ENCODE measurements around the gene CPA5.
"Not testable (repeated sequence)": the region's sequence is repeated elsewhere in the genome, so short reads cannot be mapped to it uniquely, and the experiment has no call there.

The CPA5 gene

DNA sequence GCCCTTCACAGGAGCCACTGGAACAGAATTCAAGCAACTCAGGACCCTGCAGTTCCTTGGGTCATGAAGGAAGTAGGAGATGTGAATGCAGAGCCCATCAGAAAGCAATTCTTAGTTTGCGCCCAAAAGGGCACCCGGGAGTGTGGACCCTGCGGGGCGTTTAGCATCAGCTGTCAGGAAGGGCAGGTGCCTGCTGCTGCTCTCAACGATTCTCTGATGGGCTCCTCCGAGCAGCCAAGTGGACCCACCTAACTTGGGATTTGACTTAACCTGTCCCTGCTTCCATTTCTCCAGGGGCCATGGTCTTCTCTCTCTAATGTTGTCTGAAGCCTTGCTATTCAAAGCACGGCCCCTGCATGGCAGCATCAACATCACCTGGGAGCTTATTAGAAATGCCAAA lies 17.1 kb downstream of the CPA5 start:
- DNase-seq: no peak

DNA sequence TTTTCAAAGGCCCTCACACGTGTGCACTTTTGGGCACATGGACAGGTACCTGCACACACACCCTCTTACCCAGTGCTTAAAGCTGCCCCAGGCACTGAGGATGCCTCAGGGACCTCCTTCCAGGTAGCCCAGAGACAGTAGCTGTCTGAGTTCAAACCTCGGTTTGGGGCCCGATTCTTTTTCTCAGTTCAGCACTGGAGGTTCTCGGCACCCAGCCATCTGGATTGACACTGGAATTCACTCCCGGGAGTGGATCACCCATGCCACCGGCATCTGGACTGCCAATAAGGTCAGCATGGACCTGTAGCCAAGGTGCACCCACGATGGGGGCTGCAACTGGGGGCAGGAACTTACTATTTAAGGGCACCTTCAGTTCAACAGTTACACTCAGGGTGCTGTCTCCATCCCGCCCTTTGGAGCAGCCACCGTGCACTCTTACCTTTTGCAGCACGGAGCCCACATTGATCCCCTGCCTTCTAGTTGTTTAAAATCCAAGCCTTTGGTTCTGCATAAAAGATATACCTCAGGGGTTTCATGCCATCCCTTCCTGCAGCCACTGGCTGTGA lies 17.7 kb downstream of the CPA5 start:
- no peak for DNase-seq

DNA sequence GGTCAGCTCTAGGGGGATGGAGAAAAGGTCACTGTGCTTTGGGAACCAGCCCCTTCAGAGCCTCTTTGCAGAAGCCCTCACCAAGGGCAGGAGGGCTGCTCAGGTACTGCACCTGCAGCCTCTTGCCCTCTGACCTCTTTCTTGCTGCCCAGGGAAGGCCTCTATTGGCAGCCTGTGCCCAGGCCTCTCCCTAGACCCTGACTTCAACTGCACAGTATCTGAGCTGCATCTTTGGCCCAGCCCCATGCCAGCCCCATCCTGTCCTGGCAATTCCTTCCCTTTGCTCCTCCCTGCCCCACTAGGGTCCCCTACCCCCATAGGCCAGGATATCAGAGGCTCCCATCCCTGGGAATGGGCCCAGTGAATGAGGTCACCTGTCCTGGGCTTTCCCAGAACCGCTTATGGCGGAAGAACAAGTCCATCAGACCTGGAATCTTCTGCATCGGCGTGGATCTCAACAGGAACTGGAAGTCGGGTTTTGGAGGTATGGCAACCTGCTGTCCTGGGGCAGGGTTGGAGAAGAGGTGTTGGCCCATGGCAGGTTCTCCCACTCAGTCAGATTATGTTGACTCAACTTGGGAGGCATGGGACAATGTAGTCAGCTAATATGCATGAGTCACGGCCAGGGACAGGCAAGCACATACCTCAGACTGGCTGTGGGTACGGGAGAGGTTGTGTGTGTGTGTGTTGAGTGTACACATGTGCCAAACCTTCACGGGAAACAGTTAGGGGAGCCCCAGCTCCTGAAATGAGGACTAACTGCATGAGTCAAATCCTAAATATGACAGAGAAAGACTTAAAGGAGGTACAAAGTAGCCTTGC lies 18.6 kb downstream of the CPA5 start:
- no peak for DNase-seq

DNA sequence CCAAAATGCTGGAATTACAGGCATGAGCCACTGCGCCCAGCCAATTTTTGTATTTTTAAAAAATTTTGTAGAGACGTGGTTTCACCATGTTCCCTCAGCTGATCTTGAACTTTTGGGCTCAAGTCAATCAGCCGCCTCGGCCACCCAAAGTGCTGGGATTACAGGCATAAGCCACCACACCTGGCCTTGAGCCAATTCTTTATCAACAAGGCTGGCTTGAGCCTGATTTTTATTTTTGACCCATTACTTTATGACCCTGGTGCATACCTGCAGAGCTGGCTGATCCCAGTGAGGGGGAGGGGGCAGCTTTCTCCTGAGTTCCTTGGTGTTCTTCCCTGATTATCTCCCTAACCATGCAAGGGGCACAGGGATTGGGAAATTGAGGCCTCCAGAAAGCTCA lies 19.8 kb downstream of the CPA5 start:
- no peak for DNase-seq

DNA sequence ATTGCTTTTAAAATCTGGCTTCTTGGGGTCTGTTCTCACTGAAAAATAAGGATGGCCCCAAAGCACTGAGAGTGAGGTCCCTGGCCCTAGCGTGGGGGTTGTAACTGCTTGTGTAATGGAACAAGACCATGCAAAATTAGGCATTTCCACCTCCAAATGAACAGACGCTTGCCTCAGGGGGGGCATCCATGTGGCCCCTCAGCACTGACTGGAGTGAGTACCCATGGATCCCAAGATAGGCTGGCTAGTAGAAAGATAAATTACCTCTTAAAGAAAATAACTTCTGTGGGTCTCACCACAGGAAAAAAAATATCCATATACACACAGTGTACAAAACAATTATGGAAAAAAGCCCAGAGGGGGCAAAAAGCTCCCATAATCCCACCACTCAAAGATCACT lies 20.5 kb downstream of the CPA5 start:
- DNase-seq: no peak

DNA sequence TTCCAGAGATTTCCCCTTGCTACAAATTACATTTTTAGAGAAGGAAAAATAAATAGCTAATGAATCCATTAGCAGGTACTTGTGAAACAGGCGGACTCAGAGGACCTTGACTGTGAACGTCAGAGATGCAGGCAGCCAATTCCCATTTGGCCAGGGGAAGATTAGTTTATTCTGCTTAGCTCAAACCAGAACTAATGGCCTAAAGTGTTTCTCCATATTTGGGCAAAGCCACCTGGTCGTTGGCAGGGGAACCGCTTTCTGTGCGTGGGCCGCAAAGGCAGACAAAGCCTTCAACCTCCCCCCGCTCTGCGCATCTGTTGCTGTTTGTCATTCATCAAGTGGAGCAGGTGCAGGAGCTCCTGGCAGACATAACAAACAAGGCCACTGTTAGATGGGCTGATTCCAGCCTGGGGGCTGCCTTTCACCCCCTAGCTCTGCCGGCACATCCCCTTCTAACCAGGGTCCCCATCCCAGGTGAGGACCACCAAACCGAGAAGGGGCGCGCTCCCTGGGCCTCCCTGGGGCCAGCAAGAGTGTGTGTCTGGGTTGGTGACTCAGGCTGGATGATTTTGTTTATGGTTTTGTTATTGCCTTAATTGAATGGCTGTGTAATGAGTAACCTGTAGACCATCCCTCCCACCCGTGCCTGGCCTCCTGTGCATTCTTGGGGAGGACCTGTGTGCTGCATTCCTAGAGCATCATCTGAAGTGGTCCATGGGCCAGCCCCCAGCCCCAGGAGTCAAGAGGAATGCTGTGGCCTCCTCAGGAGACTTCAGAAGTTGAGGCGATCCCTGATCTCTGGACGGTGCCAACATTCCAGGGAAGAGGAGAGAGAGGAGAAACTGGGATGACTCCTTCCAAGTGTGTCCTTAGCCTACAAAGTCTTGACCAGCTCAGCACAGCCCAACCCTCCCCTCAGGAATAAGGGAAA lies 21.2 kb downstream of the CPA5 start:
- peak; percentile 100 for DNase-seq

DNA sequence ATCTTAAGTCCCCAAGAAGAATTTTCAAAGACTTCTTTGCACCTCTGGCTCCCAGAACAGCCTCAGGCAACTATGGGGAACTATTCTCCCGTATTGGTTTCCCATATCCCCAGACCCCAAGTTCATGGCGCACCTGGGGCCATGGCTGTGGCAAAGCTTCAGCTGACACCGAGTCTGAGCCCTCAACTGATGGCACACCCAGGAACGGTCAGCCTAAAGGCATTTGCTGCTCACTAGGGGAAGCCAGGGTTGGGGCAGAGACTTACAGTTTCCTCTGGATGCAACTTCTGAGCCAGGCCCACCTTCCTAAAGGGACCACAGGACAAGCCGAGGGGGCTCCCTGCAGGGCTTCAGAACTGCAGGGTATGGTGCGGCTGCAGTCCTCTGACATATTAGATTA lies 21.9 kb downstream of the CPA5 start:
- DNase-seq: no peak

DNA sequence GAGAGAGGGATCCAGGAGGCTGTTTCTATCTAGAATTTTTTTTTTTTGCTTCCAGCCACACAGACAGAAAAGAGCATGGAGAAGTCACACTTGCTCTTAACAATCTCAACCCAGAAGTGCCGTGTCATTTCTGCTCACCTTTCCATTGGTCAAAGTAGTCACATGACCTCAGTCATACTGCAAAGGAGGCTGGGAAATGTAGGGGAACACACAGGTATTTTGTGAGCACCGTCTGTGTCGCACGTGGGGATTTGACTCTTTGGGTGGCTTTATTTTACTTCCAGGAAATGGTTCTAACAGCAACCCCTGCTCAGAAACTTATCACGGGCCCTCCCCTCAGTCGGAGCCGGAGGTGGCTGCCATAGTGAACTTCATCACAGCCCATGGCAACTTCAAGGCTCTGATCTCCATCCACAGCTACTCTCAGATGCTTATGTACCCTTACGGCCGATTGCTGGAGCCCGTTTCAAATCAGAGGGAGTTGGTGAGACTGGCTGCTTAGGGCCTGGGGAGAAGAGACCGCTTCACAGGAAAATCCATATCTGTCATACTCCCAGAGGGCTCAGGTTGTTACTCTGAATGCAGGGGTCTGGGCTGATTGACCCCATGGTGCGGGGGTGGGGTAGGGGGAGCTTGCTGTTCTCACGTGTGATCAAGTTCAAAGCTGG lies 22.6 kb downstream of the CPA5 start:
- DNase-seq: no peak

DNA sequence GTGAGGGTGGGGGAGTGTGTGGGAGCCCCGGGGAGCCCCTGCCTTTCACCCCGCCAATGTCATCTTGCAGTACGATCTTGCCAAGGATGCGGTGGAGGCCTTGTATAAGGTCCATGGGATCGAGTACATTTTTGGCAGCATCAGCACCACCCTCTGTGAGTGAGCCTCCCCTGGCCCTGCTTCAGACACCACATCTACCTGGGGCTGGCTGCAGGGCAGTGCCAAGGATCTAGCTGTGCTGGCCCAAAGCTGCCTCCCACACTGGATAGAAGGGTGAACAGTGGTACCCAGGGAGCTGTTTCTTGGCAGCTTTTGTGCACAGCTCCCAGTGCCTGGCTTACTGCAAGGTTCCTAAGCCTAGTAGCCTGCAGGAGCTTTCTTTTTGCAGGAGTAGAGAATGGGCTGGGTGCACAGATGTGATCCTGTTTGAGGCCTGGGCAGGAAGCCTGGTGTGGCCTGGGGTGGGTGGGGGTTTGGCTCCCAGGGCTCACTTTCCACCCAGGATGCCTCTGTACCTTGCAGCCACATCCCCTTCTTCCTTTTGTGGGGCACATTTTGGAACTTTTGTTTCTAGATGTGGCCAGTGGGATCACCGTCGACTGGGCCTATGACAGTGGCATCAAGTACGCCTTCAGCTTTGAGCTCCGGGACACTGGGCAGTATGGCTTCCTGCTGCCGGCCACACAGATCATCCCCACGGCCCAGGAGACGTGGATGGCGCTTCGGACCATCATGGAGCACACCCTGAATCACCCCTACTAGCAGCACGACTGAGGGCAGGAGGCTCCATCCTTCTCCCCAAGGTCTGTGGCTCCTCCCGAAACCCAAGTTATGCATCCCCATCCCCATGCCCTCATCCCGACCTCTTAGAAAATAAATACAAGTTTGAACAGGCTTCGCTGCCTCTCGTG lies 23.5 kb downstream of the CPA5 start:
- DNase-seq: no peak

DNA sequence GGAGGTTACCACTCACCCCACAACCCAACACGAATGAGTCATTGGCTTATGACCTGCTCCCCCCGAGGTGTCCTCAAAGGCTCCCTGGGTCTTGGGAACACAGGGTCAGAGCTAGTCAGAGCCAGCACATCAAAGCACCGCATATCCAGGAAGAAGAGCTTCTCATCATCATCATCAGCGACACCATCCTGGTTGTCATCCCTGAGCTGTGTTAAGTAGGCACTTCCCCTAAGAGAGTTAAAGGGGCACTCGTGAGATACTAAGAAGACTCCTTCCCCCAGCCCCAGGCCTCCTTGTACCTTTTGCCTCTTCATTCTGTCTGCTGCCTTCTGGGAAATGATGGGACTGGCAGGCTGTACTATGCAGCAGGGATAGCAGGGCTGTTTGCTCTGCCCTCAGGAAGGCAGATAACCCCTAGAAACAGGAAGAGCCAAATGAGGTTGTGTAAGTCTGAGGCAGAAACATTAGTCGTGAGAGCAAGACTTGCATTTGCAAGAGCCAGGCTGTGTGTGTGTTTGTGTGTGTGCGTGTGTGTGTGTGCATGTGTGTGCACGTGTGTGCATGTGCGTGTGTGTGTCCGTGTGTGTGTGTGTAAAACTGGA lies 24.6 kb downstream of the CPA5 start:
- no peak for DNase-seq

DNA sequence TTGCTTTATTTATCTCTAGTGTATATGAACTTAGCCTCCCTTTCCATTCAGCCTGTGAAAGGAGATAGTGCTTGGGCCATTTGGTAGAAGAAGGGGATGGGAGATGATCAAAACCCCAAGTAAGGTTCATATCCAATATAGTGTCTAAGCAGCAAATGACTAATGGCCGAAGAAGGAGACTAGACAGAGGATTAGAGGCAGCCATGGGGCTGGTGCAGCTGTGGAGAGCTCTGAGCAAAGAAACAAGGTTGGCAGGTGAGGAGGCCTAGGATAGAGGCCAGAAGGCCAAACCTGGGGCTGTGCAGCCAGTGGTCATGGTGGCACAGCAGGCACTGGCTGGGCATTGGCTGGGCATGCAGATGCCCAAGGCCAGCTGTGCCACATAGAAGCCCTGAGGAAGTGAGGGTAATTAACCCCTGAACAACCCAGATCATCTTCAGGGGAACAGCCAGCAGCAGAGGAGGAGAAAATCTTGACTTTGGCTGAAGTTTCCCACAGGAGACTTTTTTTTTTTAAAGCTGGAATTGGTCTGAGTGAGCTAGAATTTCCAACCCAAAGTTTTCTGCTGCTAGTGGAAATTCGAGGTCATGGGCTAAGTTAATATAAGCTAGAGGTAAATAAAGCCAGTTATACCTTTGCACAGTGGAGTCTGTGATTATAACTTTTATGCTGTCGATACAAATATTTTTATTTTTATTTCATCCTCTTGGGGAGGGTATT lies 25.4 kb downstream of the CPA5 start:
- no peak for DNase-seq

DNA sequence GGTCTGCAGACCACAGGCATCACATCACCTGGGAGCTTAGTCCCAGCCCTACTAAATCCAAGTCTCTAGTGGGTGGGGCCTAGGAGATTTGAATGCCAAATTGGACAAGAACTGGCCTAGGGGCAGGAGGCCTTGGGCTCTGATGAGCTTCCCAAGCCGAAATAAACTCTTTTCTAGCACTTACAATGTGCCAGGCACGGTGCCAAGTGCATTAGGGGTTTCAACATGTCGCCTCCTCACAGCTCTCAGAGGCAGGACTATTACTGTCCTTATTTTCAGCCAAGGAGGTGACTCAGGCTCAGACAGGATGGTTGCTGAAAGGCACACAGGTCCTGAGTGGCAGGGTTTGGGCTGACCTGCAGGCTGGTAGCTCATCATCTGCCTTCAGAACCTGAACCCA lies 26.4 kb downstream of the CPA5 start:
- no peak for DNase-seq

DNA sequence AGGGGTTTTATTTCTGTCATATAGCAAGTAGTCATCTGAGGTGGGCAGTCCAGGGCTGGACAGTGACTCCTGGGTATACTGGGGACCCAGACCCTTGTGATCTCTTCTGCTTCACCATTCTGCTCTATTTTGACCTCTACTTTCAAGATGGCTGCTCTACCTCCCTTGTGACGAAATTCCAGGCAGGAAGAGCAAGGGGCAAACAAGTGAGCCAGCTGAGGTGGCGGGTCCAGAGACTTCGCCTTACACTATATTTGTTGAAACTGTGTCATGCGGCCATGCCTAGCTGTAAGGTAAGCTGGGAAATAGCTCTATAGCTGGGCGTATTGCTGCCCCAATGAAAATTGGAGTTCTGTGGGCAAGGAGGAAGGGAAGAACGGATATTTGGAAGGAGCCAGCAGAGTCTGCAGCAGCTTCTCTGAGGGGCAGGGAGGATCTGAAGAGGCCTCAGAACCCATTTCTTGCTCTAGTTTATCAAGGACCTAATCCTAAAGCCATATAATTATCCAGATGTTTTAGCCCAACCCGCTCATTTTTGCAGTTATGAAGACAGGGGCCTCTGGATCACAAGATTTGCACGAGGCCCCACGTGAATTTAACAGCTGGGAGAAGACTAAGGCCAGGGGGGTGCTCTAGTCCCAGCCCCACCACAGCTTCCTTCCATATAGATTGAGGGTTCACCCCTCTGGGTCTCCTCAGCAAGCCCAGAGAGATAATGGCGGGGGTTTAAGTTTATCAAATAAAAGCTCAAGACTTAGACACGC lies 28.0 kb downstream of the CPA5 start:
- DNase-seq: no peak

DNA sequence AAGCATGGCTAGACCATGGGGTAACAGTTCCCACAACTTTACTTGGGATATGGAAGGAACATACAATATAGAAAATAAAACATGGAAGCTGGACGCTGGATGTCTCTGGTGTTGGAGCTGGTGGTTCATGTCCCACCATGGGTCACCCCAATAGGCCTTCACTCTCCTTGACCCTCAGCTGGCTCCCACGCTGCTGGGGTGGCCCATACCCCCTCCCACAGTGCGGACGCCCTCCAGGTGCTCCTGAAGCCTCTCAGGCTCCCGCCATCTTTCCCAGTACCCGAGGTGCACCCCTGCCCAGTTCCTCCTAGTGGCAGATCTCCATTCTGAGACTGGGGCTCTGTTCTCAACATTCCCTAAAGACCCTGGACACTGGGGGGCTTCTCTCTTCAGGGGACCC lies 29.9 kb downstream of the CPA5 start:
- no peak for DNase-seq

DNA sequence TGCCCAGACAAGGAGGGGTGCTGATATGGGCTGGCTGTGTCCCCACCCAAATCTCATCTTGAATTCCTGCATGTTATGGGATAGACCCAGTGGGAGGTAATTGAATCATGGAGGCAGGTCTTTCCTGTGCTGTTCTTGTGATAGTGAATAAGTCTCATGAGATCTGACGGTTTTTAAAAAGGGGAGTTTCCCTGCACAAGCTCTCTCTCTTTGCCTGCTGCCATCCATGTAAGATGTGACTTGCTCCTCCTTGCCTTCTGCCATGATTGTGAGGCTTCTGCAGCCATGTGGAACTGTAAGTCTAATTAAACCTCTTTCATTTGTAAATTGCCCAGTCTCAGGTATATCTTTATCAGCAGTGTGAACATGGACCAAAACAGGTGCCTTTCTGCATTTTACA lies 31.8 kb downstream of the CPA5 start:
- DNase-seq: not testable (repeated sequence)

DNA sequence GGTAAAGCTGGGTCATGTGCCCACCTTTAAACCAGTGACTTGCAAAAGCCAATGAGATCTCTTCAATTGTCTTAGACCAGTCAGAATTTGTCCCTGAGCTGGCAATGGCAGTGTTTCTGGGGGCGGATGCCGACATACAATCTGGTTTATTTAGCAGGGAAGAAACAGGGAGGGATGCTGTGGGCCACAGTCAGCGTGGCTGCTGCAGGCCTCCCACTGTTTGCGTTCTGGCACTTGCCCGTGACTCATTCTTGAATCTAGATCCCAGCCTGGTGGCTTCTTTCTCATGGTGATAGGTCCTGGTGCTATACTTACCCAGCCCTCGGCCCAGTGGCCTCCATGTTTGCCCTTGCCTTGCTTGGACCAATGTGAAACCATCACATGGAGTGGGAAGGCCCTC lies 32.6 kb downstream of the CPA5 start:
- DNase-seq: no peak

DNA sequence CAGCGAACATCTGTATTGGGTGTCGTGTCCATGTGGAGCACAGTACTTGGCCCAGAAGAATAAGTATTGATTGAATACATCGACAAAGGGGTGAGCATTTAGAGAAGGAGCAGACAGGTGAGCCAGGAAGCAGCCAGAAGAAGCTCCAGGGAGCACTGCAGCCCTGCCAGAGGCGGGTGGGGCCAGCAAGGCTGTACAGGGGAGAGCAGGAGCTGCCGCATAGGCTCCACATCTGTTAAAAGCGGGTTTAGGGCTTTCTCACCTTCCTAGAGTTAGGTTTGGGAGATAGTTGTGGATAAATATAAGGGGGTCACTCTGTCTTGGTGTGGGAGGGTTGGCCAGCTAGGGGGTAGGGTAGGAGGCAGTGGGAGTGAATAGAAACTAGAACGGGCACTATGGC lies 34.4 kb downstream of the CPA5 start:
- no peak for DNase-seq

DNA sequence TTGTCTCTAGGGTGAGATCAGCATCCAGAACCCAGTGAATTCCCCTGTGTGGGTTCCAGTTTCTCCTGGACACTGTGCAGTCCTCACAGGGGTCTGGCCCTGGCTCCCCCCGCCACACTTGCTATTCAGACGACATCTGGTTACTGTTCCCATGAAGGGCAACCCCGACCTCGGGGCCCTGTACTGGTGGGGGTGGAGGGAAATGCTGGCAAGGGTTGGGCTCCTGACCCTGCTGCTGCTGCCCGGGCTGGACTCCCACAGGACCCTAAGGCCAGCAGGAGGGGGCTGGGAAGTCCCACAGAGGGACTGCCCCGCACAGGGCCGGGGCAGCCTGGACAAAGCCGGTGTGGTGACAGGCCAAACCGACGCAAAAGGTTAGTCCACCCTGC lies 34.9 kb downstream of the CPA5 start:
- DNase-seq: no peak

DNA sequence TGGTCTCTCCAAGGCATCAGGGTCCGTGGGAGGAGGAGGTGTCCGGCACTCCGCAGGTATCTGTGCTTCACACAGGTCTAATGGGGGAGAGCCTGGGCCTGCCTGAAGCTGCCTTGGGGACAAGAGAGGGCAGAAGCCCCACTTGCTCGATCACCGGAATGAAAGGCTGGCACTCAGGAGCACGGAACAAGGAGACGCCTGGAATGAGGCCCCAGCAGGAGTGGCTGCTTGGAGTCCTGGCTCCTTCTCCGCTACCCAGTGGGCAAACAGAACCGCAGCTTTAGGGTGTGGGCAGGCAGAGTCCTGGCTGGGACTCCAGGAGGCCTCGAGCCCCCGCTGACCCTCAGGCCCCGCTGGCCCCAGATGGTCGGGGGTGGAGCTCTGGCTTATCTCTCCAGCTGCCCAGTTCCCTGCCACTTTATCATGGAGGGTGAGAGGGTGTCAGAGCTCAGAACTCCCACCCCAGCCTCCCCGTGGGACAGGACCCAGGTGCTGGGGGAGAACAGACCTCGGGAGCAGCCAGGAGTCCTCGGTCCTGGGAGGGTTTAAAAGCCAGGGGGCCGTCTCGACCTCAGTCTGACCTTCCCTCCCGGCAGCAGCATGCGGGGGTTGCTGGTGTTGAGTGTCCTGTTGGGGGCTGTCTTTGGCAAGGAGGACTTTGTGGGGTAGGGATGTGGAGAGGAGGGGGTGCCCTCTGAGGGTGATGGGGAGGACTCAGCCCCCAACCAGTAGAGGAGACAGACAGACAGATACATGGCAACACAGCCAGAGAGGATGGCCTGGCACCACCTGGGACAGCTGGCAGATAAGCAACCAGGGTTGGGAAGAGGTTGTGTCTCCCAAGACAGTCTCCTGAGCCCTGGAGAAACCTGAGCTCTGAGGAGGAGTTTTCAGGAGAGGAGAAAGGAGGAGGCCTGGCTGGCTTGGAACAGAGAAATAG lies 35.6 kb downstream of the CPA5 start, which contains the start of gene CPA1:
Gene CPA1 (plus strand): TSS at position 574 of the 940 bp plus-strand sequence. CDS start 27 bp downstream, at position 601.
- no peak for DNase-seq

Measured in NCI-H2081 treated with DMSO at 0.1 percent for 48 hours (cell line).